ENCODE measurements around the gene NTN1. TPM values are rescaled to one million over a fixed set of nuclear protein-coding genes. Genes with fewer than 3 reads are reported as not detected.

The NTN1 gene
- total RNA-seq, 1 donor from 2014 or later, result under 0.01 TPM

DNA sequence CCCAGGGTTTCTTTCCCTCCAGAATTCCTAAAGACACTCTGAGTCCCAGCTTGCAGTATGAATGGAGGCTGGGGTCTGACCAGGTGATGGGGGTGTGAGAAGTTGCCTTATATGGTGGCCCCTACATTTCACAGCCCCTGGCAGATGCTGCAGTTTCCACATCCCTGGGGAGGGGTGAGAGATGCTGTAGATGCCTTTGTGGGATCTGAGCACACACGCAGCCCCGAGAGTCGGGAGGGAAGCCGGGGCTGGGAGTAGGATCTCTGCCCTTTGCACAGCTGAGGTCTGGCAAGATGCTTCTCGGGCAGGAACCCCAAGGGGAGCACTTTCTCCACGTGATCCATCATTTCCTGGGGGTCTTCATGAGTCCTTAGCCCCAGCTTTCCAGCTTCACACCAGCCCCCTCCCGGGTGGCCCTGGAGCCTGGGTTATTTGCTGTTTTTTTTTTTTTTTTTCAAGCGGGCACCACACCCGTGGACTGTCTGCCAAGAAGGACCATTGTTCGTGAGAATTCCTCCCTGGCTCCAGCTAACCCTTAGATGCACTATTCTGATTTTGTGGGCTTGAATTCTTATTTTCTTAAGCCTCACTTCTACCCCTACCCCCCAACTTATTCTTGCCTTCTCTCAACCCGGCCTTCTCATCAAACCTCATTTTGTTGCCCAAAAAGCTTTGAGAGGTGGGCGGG, 50.6 kb downstream of the NTN1 start:
- no peak for DNase-seq (ENCODE audit: low read depth)
- Histone ChIP-seq H3K4me3 (ENCODE audit: low read depth, low read length) (no peak overlapping the region), H3K27me3 (ENCODE audit: control insufficient read depth, insufficient read depth, low read length) (no peaks in the 10 kb centered on the region), H3K36me3 (ENCODE audit: control insufficient read depth, insufficient read depth, low read length) (no peaks in the 10 kb centered on the region)
- TF ChIP-seq, protein P1, sequence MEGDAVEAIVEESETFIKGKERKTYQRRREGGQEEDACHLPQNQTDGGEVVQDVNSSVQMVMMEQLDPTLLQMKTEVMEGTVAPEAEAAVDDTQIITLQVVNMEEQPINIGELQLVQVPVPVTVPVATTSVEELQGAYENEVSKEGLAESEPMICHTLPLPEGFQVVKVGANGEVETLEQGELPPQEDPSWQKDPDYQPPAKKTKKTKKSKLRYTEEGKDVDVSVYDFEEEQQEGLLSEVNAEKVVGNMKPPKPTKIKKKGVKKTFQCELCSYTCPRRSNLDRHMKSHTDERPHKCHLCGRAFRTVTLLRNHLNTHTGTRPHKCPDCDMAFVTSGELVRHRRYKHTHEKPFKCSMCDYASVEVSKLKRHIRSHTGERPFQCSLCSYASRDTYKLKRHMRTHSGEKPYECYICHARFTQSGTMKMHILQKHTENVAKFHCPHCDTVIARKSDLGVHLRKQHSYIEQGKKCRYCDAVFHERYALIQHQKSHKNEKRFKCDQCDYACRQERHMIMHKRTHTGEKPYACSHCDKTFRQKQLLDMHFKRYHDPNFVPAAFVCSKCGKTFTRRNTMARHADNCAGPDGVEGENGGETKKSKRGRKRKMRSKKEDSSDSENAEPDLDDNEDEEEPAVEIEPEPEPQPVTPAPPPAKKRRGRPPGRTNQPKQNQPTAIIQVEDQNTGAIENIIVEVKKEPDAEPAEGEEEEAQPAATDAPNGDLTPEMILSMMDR (IDR thresholded peaks at IDR 0.05; ENCODE audit: insufficient read depth, low read length, severe bottlenecking), result no peak
- FAIRE-seq, result no peak

DNA sequence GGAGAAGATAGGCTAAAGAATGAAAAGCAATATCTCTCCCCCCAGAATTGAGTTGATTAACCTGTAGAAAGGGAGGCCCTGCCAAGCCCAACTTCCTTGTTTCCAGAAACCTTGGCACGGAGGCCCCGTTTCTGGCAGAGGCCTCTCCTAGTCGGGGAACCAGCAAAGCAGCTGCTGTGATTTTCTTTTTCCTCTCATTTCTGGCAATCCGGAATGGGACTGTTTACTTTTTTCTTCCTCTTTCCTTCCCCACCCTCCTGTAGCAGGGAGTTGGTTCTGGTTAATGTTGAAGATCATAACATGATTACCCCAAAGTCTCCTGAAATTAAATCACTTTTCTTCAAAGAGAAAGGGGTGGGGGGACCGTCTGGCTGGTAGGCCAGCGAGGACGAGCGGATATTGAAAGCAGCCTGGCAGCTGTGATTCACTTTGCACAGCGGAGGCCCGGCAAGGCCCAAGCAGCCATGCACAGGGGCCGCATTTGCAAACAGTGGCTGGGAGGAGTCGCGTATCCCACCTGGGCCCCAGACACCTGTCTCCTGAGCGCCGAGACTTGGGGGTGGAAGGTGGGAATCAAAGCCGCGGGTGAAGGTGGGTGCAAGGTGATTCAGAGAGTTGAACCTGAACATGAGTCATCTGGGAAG, 51.5 kb downstream of the NTN1 start:
- FAIRE-seq, result no peak
- Histone ChIP-seq H3K27me3 (ENCODE audit: control insufficient read depth, insufficient read depth, low read length) (no peaks in the 10 kb centered on the region), H3K36me3 (ENCODE audit: control insufficient read depth, insufficient read depth, low read length) (no peaks in the 10 kb centered on the region), H3K4me3 (ENCODE audit: low read depth, low read length) (no peak overlapping the region)
- TF ChIP-seq, protein P1 (IDR thresholded peaks at IDR 0.05; ENCODE audit: insufficient read depth, low read length, severe bottlenecking), result no peak
- DNase-seq (ENCODE audit: low read depth), result peak; percentile 3

DNA sequence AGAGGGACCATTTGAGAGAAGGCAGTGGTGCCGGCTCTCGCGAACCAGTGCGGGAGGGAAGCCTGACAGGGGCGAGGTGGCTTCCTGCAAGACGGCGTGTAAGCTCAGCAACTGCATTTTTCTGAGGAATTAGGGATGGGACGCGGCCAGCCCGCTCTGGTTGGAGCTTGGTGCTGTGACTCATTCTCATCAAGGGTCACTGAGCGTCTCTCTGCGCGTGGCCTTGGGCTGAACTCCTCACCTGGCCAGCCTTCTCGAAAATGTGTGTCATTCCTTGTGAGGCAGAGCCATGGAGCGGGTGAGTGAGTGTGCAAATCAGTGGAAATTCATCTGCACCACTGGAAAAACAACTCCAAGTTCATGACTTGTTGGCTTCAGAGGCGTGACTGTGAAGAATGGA, 52.8 kb downstream of the NTN1 start:
- Histone ChIP-seq H3K27me3 (ENCODE audit: control insufficient read depth, insufficient read depth, low read length) (no peaks in the 10 kb centered on the region), H3K4me3 (ENCODE audit: low read depth, low read length) (no peak overlapping the region), H3K36me3 (ENCODE audit: control insufficient read depth, insufficient read depth, low read length) (no peaks in the 10 kb centered on the region)
- DNase-seq (ENCODE audit: low read depth), result peak; percentile 10
- TF ChIP-seq, protein P1 (IDR thresholded peaks at IDR 0.05; ENCODE audit: insufficient read depth, low read length, severe bottlenecking), result no peak
- FAIRE-seq, result peak; percentile 64

DNA sequence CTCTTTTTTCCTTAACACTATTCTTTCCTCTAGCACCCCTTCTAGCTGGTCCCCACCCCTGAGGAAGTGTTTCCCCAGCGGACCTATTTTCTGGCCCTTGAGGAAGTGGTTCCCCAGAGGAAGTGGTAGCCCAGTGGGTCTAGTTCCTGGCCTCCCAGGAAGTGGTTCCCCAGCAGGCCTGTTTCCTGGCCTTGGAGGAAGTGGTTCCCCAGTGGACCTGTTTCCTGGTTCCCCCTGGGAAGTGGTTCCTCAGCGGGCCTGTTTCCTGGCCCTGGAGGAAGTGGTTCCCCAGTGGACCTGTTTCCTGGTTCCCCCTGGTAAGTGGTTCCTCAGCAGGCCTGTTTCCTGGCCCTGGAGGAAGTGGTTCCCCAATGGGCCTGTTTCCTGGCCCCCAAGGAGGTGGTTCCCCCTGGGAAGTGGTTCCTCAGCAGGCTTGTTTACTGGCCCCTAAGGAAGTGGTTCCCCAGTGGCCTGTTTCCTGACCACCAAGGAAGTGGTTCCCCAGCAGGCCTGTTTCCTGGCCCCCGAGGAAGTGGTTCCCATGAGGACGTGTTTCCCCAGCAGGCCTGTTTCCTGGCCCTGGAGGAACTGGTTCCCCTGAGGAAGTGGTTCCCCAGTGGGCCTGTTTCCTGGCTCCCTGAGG, 58.3 kb downstream of the NTN1 start:
- no peaks in the 10 kb centered on the region for H3K27me3 ChIP-seq (ENCODE audit: control insufficient read depth, insufficient read depth, low read length)
- no peak for FAIRE-seq
- H3K4me3 ChIP-seq (ENCODE audit: low read depth, low read length), result no peak overlapping the region
- DNase-seq (ENCODE audit: low read depth), result no peak
- TF ChIP-seq, protein P1 (IDR thresholded peaks at IDR 0.05; ENCODE audit: insufficient read depth, low read length, severe bottlenecking), result no peak
- no peaks in the 10 kb centered on the region for H3K36me3 ChIP-seq (ENCODE audit: control insufficient read depth, insufficient read depth, low read length)

DNA sequence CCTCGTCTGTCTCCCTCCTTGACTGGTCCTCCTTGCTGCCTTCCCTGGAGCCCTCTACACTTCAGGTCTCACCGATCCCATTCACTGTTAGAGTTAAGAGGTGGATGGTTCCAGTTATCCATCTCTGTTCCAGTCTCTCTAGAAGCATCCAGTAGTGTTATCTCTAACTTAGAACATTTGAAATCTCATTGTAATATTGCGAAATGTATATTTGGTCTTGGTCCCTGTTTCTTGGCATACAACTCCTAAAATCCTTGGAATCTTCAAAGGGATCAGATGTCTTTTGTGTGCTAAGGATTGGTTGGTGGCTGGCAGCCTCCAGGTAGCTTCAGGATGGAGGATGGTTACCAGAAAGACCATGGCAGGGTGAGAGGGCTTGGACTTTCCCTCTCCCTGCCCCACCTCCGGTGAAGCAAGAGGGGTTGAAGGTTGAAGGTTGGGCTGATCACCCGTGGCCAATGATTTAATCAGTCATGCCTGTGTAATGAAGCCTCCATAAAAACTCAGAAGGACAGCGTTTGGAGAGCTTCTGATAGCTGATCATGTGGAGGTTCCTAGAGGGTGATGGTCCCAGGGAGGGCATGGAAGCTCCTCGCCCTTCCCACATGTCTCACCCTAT, 59.1 kb downstream of the NTN1 start:
- FAIRE-seq (no peak), DNase-seq (ENCODE audit: low read depth) (no peak)
- TF ChIP-seq, protein P1 (IDR thresholded peaks at IDR 0.05; ENCODE audit: insufficient read depth, low read length, severe bottlenecking), result no peak
- Histone ChIP-seq H3K36me3 (ENCODE audit: control insufficient read depth, insufficient read depth, low read length) (no peaks in the 10 kb centered on the region), H3K27me3 (ENCODE audit: control insufficient read depth, insufficient read depth, low read length) (no peaks in the 10 kb centered on the region), H3K4me3 (ENCODE audit: low read depth, low read length) (no peak overlapping the region)

All from bronchial epithelial cell (primary cell).